Activated T-cell treated with anti-CD3 and anti-CD28 coated beads, Interleukin-2, amount 50 U/mL, for 72 hours (primary cell): Measurements from ENCODE around the gene THSD4. TPM values are rescaled to one million over a fixed set of nuclear protein-coding genes. Genes with fewer than 3 reads are reported as not detected.

Experiments used
- ATAC-seq, 2 donors: fragments of 150-1000 bp; cut with Tn5 transposase; replicated peaks in 1 of 2; 2 replicates each; pipeline ENCODE4 v1.10.0; 2021; ENCODE audit warnings: moderate library complexity in 2 of 2, mild to moderate bottlenecking in 1 of 2
- DNase-seq, 2 donors: peaks; one replicate each; pipeline ENCODE4 v3.0.0; 2021 to 2022; ENCODE audit warnings: mixed read lengths in 1 of 2
- H3K27ac Mint-ChIP-seq: one replicate; pipeline ENCODE4 v1.8.0; 2022; ENCODE audit warnings: mild to moderate bottlenecking, moderate library complexity, mixed read lengths
- H3K27me3 Mint-ChIP-seq: one replicate; pipeline ENCODE4 v1.8.0; 2022; ENCODE audit warnings: low read depth, mixed read lengths
- H3K36me3 Mint-ChIP-seq, 2 donors: one replicate each; pipeline ENCODE4 v1.8.0; 2022; ENCODE audit warnings: mixed read lengths in 2 of 2, mild to moderate bottlenecking in 1 of 2; ENCODE audit not compliant: insufficient read depth in 2 of 2
- H3K4me1 Mint-ChIP-seq: one replicate; pipeline ENCODE4 v1.8.0; 2022; ENCODE audit warnings: low read depth, mixed read lengths
- H3K4me3 Mint-ChIP-seq, 2 donors: one replicate each; pipeline ENCODE4 v1.8.0; 2022; ENCODE audit warnings: mild to moderate bottlenecking in 2 of 2, mixed read lengths in 2 of 2, moderate library complexity in 2 of 2
- H3K9me3 Mint-ChIP-seq, 2 donors: one replicate each; pipeline ENCODE4 v1.8.0; 2022; ENCODE audit warnings: mixed read lengths in 2 of 2
- total RNA-seq, 2 donors: library from RNA; stranded (reverse); gene quantifications; one replicate each; pipeline ENCODE4 v1.2.3, GENCODE V29; 2022

THSD4 gene
- total RNA-seq, 2 donors from 2014 or later, result not detected

GRCh38 chr15:71244250-71244649 is 129.0 kb downstream of the THSD4 start:
- DNase-seq (no peak), ATAC-seq (no peak)
- Mint-ChIP-seq H3K27me3 (no peaks in the 10 kb centered on the region), H3K36me3 (no peaks in the 10 kb centered on the region), H3K4me1 (no peaks in the 10 kb centered on the region), H3K9me3 (no peaks in the 10 kb centered on the region), H3K4me3 (no peak overlapping the region), H3K27ac (no peak overlapping the region)

- Mint-ChIP-seq H3K9me3 (no peaks in the 10 kb centered on the region), H3K4me3 (no peak overlapping the region), H3K4me1 (no peaks in the 10 kb centered on the region), H3K36me3 (no peaks in the 10 kb centered on the region), H3K27ac (no peak overlapping the region), H3K27me3 (no peaks in the 10 kb centered on the region)
- DNase-seq, result no peak
- ATAC-seq, result no peak
Observed at GRCh38 chr15:71245588-71245987, 130.3 kb downstream of the THSD4 start.

GRCh38 chr15:71248386-71248785 is 133.1 kb downstream of the THSD4 start:
- Mint-ChIP-seq H3K9me3 (no peaks in the 10 kb centered on the region), H3K27ac (no peak overlapping the region), H3K36me3 (no peaks in the 10 kb centered on the region), H3K4me3 (no peak overlapping the region), H3K4me1 (no peaks in the 10 kb centered on the region), H3K27me3 (no peaks in the 10 kb centered on the region)
- DNase-seq (no peak), ATAC-seq (no peak)

- H3K4me1 Mint-ChIP-seq, result no peaks in the 10 kb centered on the region
- no peaks in the 10 kb centered on the region for H3K36me3 Mint-ChIP-seq
- no peak overlapping the region for H3K27ac Mint-ChIP-seq
- no peaks in the 10 kb centered on the region for H3K9me3 Mint-ChIP-seq
- H3K4me3 Mint-ChIP-seq, result no peak overlapping the region
- no peaks in the 10 kb centered on the region for H3K27me3 Mint-ChIP-seq
- DNase-seq (no peak), ATAC-seq (no peak)
Observed at GRCh38 chr15:71249986-71250385, 134.7 kb downstream of the THSD4 start.

- DNase-seq (no peak), ATAC-seq (no peak)
- Mint-ChIP-seq H3K27ac (no peak overlapping the region), H3K4me3 (no peak overlapping the region), H3K4me1 (no peaks in the 10 kb centered on the region), H3K9me3 (no peaks in the 10 kb centered on the region), H3K36me3 (no peaks in the 10 kb centered on the region), H3K27me3 (no peaks in the 10 kb centered on the region)
Observed at GRCh38 chr15:71250936-71251583, 135.8 kb downstream of the THSD4 start.

GRCh38 chr15:71251584-71252043 is 136.3 kb downstream of the THSD4 start:
- no peak for DNase-seq
- H3K36me3 Mint-ChIP-seq, result no peaks in the 10 kb centered on the region
- H3K9me3 Mint-ChIP-seq, result no peaks in the 10 kb centered on the region
- H3K27me3 Mint-ChIP-seq, result no peaks in the 10 kb centered on the region
- H3K4me3 Mint-ChIP-seq, result no peak overlapping the region
- no peaks in the 10 kb centered on the region for H3K4me1 Mint-ChIP-seq
- no peak for ATAC-seq
- no peak overlapping the region for H3K27ac Mint-ChIP-seq

GRCh38 chr15:71252044-71252739 is 136.9 kb downstream of the THSD4 start:
- ATAC-seq, result no peak
- Mint-ChIP-seq H3K4me1 (no peaks in the 10 kb centered on the region), H3K36me3 (no peaks in the 10 kb centered on the region), H3K27me3 (no peaks in the 10 kb centered on the region), H3K4me3 (no peak overlapping the region), H3K27ac (no peak overlapping the region), H3K9me3 (no peaks in the 10 kb centered on the region)
- DNase-seq, result no peak

- ATAC-seq, result no peak
- H3K36me3 Mint-ChIP-seq, result no peaks in the 10 kb centered on the region
- H3K9me3 Mint-ChIP-seq, result no peaks in the 10 kb centered on the region
- no peak for DNase-seq
- no peak overlapping the region for H3K27ac Mint-ChIP-seq
- no peaks in the 10 kb centered on the region for H3K27me3 Mint-ChIP-seq
- no peaks in the 10 kb centered on the region for H3K4me1 Mint-ChIP-seq
- no peak overlapping the region for H3K4me3 Mint-ChIP-seq
Observed at GRCh38 chr15:71252740-71253047, 137.4 kb downstream of the THSD4 start.

GRCh38 chr15:71254491-71254890 is 139.2 kb downstream of the THSD4 start:
- no peaks in the 10 kb centered on the region for H3K36me3 Mint-ChIP-seq
- H3K4me3 Mint-ChIP-seq, result no peak overlapping the region
- H3K27ac Mint-ChIP-seq, result no peak overlapping the region
- no peak for ATAC-seq
- no peaks in the 10 kb centered on the region for H3K9me3 Mint-ChIP-seq
- DNase-seq, result no peak
- H3K4me1 Mint-ChIP-seq, result no peaks in the 10 kb centered on the region
- H3K27me3 Mint-ChIP-seq, result no peaks in the 10 kb centered on the region

- Mint-ChIP-seq H3K27me3 (no peaks in the 10 kb centered on the region), H3K4me3 (no peak overlapping the region), H3K4me1 (no peaks in the 10 kb centered on the region), H3K36me3 (no peaks in the 10 kb centered on the region), H3K9me3 (no peaks in the 10 kb centered on the region), H3K27ac (no peak overlapping the region)
- ATAC-seq (no peak), DNase-seq (no peak)
Observed at GRCh38 chr15:71256934-71257664, 141.8 kb downstream of the THSD4 start.

- no peaks in the 10 kb centered on the region for H3K9me3 Mint-ChIP-seq
- no peaks in the 10 kb centered on the region for H3K27me3 Mint-ChIP-seq
- no peak overlapping the region for H3K27ac Mint-ChIP-seq
- H3K4me1 Mint-ChIP-seq, result no peaks in the 10 kb centered on the region
- DNase-seq (no peak), ATAC-seq (no peak)
- H3K36me3 Mint-ChIP-seq, result no peaks in the 10 kb centered on the region
- no peak overlapping the region for H3K4me3 Mint-ChIP-seq
Observed at GRCh38 chr15:71259866-71260265, 144.6 kb downstream of the THSD4 start.

- Mint-ChIP-seq H3K9me3 (no peaks in the 10 kb centered on the region), H3K36me3 (no peaks in the 10 kb centered on the region), H3K27ac (no peak overlapping the region), H3K27me3 (no peaks in the 10 kb centered on the region), H3K4me1 (no peaks in the 10 kb centered on the region), H3K4me3 (no peak overlapping the region)
- ATAC-seq, result no peak
- no peak for DNase-seq
Observed at GRCh38 chr15:71261418-71261817, 146.1 kb downstream of the THSD4 start.

GRCh38 chr15:71261909-71262308 is 146.6 kb downstream of the THSD4 start:
- DNase-seq, result no peak
- Mint-ChIP-seq H3K27me3 (no peaks in the 10 kb centered on the region), H3K9me3 (no peaks in the 10 kb centered on the region), H3K36me3 (no peaks in the 10 kb centered on the region), H3K4me1 (no peaks in the 10 kb centered on the region), H3K4me3 (no peak overlapping the region), H3K27ac (no peak overlapping the region)
- no peak for ATAC-seq
